ENCODE data around the gene TKFC.

The TKFC gene

GRCh38 chr11:61333550-61334433 lies 764 bp downstream of the TKFC start:
- TF ChIP-seq CTCF (IDR thresholded peaks at IDR 0.05; ENCODE audit: low read depth, low read length), result no peak

GRCh38 chr11:61334434-61335354 lies 1.7 kb downstream of the TKFC start:
- H3K4me3 ChIP-seq (ENCODE audit: low read depth, low read length), result no peak overlapping the region
- TF ChIP-seq CTCF (IDR thresholded peaks at IDR 0.05; ENCODE audit: low read depth, low read length), result no peak

More at GRCh38 chr11:61333550-61334433, 764 bp downstream of the TKFC start:
- peak overlapping the region; percentile 99 for H3K4me3 ChIP-seq (ENCODE audit: low read depth, low read length)

- TF ChIP-seq CTCF (IDR thresholded peaks at IDR 0.05; ENCODE audit: low read depth, low read length), result no peak
- H3K4me3 ChIP-seq (ENCODE audit: low read depth, low read length), result no peak overlapping the region
These were observed 2.3 kb downstream of the TKFC start for GRCh38 chr11:61335355-61335710.

GRCh38 chr11:61336171-61336935 lies 3.3 kb downstream of the TKFC start:
- no peak overlapping the region for H3K4me3 ChIP-seq (ENCODE audit: low read depth, low read length)
- TF ChIP-seq CTCF (IDR thresholded peaks at IDR 0.05; ENCODE audit: low read depth, low read length), result peak; percentile 98

GRCh38 chr11:61337706-61338470 lies 4.9 kb downstream of the TKFC start:
- TF ChIP-seq CTCF (IDR thresholded peaks at IDR 0.05; ENCODE audit: low read depth, low read length), result no peak
- H3K4me3 ChIP-seq (ENCODE audit: low read depth, low read length), result no peak overlapping the region

- TF ChIP-seq CTCF (IDR thresholded peaks at IDR 0.05; ENCODE audit: low read depth, low read length), result no peak
- no peak overlapping the region for H3K4me3 ChIP-seq (ENCODE audit: low read depth, low read length)
These were observed 5.9 kb downstream of the TKFC start for GRCh38 chr11:61338783-61339489.
